OCI-LY3 (cell line): ENCODE measurements around the gene ACOXL.

Source experiments
- EZH2phosphoT487 ChIP-seq: fragments of 200-600 bp; shearing (Covaris generic); IDR thresholded peaks from 2 replicates; pipeline ENCODE4 v1.6.1; 2018; ENCODE audit warnings: antibody characterized with exemption, mixed run types, low read depth
- TF ChIP-seq, protein P1 (sequence below): fragments of 200-600, 300-600 bp; sonication (generic); IDR thresholded peaks from 2 replicates; pipeline ENCODE4 v1.5.1; 2014; ENCODE audit warnings: antibody characterized with exemption, low read length, low read depth

GRCh38 chr2:111117598-111118480 lies 385.5 kb downstream of the ACOXL start:
- TF ChIP-seq, protein P1, sequence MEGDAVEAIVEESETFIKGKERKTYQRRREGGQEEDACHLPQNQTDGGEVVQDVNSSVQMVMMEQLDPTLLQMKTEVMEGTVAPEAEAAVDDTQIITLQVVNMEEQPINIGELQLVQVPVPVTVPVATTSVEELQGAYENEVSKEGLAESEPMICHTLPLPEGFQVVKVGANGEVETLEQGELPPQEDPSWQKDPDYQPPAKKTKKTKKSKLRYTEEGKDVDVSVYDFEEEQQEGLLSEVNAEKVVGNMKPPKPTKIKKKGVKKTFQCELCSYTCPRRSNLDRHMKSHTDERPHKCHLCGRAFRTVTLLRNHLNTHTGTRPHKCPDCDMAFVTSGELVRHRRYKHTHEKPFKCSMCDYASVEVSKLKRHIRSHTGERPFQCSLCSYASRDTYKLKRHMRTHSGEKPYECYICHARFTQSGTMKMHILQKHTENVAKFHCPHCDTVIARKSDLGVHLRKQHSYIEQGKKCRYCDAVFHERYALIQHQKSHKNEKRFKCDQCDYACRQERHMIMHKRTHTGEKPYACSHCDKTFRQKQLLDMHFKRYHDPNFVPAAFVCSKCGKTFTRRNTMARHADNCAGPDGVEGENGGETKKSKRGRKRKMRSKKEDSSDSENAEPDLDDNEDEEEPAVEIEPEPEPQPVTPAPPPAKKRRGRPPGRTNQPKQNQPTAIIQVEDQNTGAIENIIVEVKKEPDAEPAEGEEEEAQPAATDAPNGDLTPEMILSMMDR, result no peak
- no peak for TF ChIP-seq EZH2phosphoT487
